Chondrocyte (in vitro differentiated cells): ENCODE results near the gene DGKG. TPM values are rescaled to one million over a fixed set of nuclear protein-coding genes. Genes with fewer than 3 reads are reported as not detected.

ENCODE experiments used
- DNase-seq: peaks from one replicate; pipeline ENCODE4 v3.0.0; 2021; ENCODE audit warnings: mixed read lengths, low spot score
- H3K27ac Mint-ChIP-seq: one replicate; pipeline ENCODE4 v1.8.0; 2021; ENCODE audit warnings: mild to moderate bottlenecking, moderate library complexity, mixed read lengths; ENCODE audit not compliant: unreplicated experiment
- H3K27me3 Mint-ChIP-seq: 2 replicates; pipeline ENCODE4 v1.8.0; 2021; ENCODE audit warnings: low read depth, mixed read lengths
- H3K36me3 Mint-ChIP-seq: 2 replicates; pipeline ENCODE4 v1.8.0; 2021; ENCODE audit warnings: low read depth, mixed read lengths
- H3K4me1 Mint-ChIP-seq: 2 replicates; pipeline ENCODE4 v1.8.0; 2021; ENCODE audit warnings: low read depth, mild to moderate bottlenecking, mixed read lengths
- H3K4me3 Mint-ChIP-seq: one replicate; pipeline ENCODE4 v1.8.0; 2021; ENCODE audit warnings: mild to moderate bottlenecking, moderate library complexity, mixed read lengths; ENCODE audit not compliant: unreplicated experiment
- H3K9me3 Mint-ChIP-seq: 2 replicates; pipeline ENCODE4 v1.8.0; 2021; ENCODE audit warnings: low read depth, mixed read lengths
- CTCF ChIP-seq: fragments of 200-600 bp; sonication (generic); IDR thresholded peaks from 2 replicates; pipeline ENCODE4 v1.5.0; 2021; ENCODE audit warnings: antibody characterized with exemption, mild to moderate bottlenecking, moderate library complexity
- total RNA-seq: library from RNA; stranded (reverse); gene quantifications from 3 replicates; pipeline ENCODE4 v1.2.1, GENCODE V29; 2021

DGKG gene
- total RNA-seq, 1 donor from 2014 or later: 1.6 TPM

GRCh38 chr3:186237915-186238314 lies 124.1 kb downstream of the DGKG start:
- Mint-ChIP-seq H3K36me3 (peaks cover 1% of the 10 kb centered on the region), H3K9me3 (no peaks in the 10 kb centered on the region), H3K27me3 (peaks cover 6% of the 10 kb centered on the region), H3K4me1 (peaks cover 20% of the 10 kb centered on the region), H3K4me3 (no peak overlapping the region), H3K27ac (no peak overlapping the region)
- TF ChIP-seq CTCF: no peak
- no peak for DNase-seq

- Mint-ChIP-seq H3K4me3 (no peak overlapping the region), H3K27me3 (peaks cover 7% of the 10 kb centered on the region), H3K36me3 (peaks cover 2% of the 10 kb centered on the region), H3K9me3 (no peaks in the 10 kb centered on the region), H3K4me1 (peaks cover 13% of the 10 kb centered on the region), H3K27ac (no peak overlapping the region)
- no peak for DNase-seq
- no peak for TF ChIP-seq CTCF
Observed at GRCh38 chr3:186236357-186237020, 125.5 kb downstream of the DGKG start.

GRCh38 chr3:186235554-186235953 lies 126.5 kb downstream of the DGKG start:
- H3K4me1 Mint-ChIP-seq: peaks cover 13% of the 10 kb centered on the region
- no peak for TF ChIP-seq CTCF
- DNase-seq: no peak
- H3K9me3 Mint-ChIP-seq: no peaks in the 10 kb centered on the region
- H3K36me3 Mint-ChIP-seq: peaks cover 2% of the 10 kb centered on the region
- H3K27me3 Mint-ChIP-seq: peaks cover 10% of the 10 kb centered on the region
- H3K27ac Mint-ChIP-seq: no peak overlapping the region
- H3K4me3 Mint-ChIP-seq: no peak overlapping the region

- Mint-ChIP-seq H3K4me3 (no peak overlapping the region), H3K36me3 (peaks cover 5% of the 10 kb centered on the region), H3K27me3 (peaks cover 17% of the 10 kb centered on the region), H3K27ac (no peak overlapping the region), H3K4me1 (peaks cover 13% of the 10 kb centered on the region), H3K9me3 (no peaks in the 10 kb centered on the region)
- DNase-seq: no peak
- TF ChIP-seq CTCF: no peak
Observed at GRCh38 chr3:186234152-186234551, 127.9 kb downstream of the DGKG start.

GRCh38 chr3:186226482-186226881 lies 135.6 kb downstream of the DGKG start:
- peaks cover 5% of the 10 kb centered on the region for H3K36me3 Mint-ChIP-seq

More at GRCh38 chr3:186226482-186226881, 135.6 kb downstream of the DGKG start:
- Mint-ChIP-seq H3K27ac (no peak overlapping the region), H3K4me3 (no peak overlapping the region), H3K27me3 (peaks cover 59% of the 10 kb centered on the region), H3K9me3 (no peaks in the 10 kb centered on the region), H3K4me1 (peaks cover 4% of the 10 kb centered on the region)
- no peak for TF ChIP-seq CTCF
- no peak for DNase-seq
